K562 (cell line): ENCODE measurements around the gene NENF. TPM values are rescaled to one million over a fixed set of nuclear protein-coding genes. Genes with fewer than 3 reads are reported as not detected.

ENCODE experiments used
- ADNP ChIP-seq: fragments of 200-800 bp; sonication (Bioruptor generic); IDR thresholded peaks from 2 replicates; pipeline ENCODE4 v1.6.1; 2016; ENCODE audit warnings: missing genetic modification characterization, missing compliant biosample characterization
- IFI16 ChIP-seq: fragments of 250-450 bp; sonication (Bioruptor Pico); IDR thresholded peaks from 2 replicates; pipeline ENCODE4 v2.1.2; 2022; ENCODE audit warnings: mild to moderate bottlenecking, inconsistent platforms
- KLF6 ChIP-seq: fragments of 250-450 bp; sonication (Bioruptor Pico); IDR thresholded peaks from 2 replicates; pipeline ENCODE4 v1.4.0; 2020; ENCODE audit warnings: mild to moderate bottlenecking, moderate library complexity, borderline replicate concordance
- MXD1 ChIP-seq: fragments of 250-450 bp; sonication (Bioruptor Pico); IDR thresholded peaks from 2 replicates; pipeline ENCODE4 v1.8.0; 2021; ENCODE audit warnings: borderline replicate concordance, mild to moderate bottlenecking, moderate library complexity; ENCODE audit not compliant: poor library complexity, severe bottlenecking
- NFE2 ChIP-seq: IDR thresholded peaks from 2 replicates; pipeline ENCODE4 v1.6.1; 2014; ENCODE audit warnings: antibody characterized with exemption, low read depth
- POLR2A ChIP-seq: fragments of 450-650 bp; conservative IDR thresholded peaks from 2 replicates; pipeline ENCODE4 v1.6.1; 2016
- RBM22 ChIP-seq: fragments of 200-400 bp; formaldehyde crosslinking; IDR thresholded peaks from 2 replicates; pipeline ENCODE4 v1.6.1; 2018; ENCODE audit warnings: low read length, low read depth; ENCODE audit not compliant: poor library complexity, severe bottlenecking
- REST ChIP-seq, 2 experiments: fragments of 450-650 bp; formaldehyde crosslinking in 1 of 2; IDR thresholded peaks; 2 replicates each; pipeline versions ENCODE4 v1.4.0 to v1.6.1; 2014 to 2020; ENCODE audit warnings: mild to moderate bottlenecking in 2 of 2, borderline replicate concordance in 1 of 2, low read depth in 1 of 2
- SMAD1 ChIP-seq: fragments of 150-350 bp; IDR thresholded peaks from 2 replicates; pipeline ENCODE4 v1.6.1; 2014; ENCODE audit warnings: low read length, low read depth; ENCODE audit not compliant: partially characterized antibody
- STAG1 ChIP-seq: sonication (generic); formaldehyde crosslinking; IDR thresholded peaks from 2 replicates; pipeline ENCODE4 v1.5.0; 2020; ENCODE audit warnings: missing genetic modification reagents, borderline replicate concordance
- TFAP4 ChIP-seq: sonication (generic); formaldehyde crosslinking; IDR thresholded peaks from 2 replicates; pipeline ENCODE4 v1.8.0; 2022; ENCODE audit warnings: missing genetic modification reagents, mild to moderate bottlenecking, moderate library complexity, borderline replicate concordance
- TSHZ1 ChIP-seq: fragments of 250-450 bp; sonication (Bioruptor Pico); IDR thresholded peaks from 2 replicates; pipeline ENCODE4 v1.4.0; 2020; ENCODE audit warnings: mild to moderate bottlenecking, moderate library complexity
- ZBTB8A ChIP-seq: fragments of 450-650 bp; IDR thresholded peaks from 2 replicates; pipeline ENCODE4 v1.6.1; 2018; ENCODE audit warnings: mild to moderate bottlenecking, moderate library complexity; ENCODE audit not compliant: partially characterized antibody
- ZNF146 ChIP-seq: IDR thresholded peaks from one replicate; pipeline ENCODE4 v1.6.1; 2018; ENCODE audit warnings: missing compliant biosample characterization; ENCODE audit not compliant: unreplicated experiment
- ZNF224 ChIP-seq: sonication (generic); formaldehyde crosslinking; IDR thresholded peaks from 2 replicates; pipeline ENCODE4 v1.8.0; 2022; ENCODE audit warnings: mild to moderate bottlenecking, missing genetic modification reagents
- polyA plus RNA-seq, 8 experiments: library from polyadenylated mRNA; depleted of rRNA in 4 of 8; stranded (reverse) in 5 of 8; unstranded in 3 of 8; fragments of >200 nt; fragmentation: Nextera tagmentation in 2 of 8; fragmentation: Illumina TruSeq in 1 of 8; extraction: Ambion mirVana in 2 of 8; extraction: Trizol in 1 of 8; gene quantifications; 2 replicates each; pipeline versions ENCODE4 v1.2.1 to v1.2.3, GENCODE V29; 2011 to 2014; ENCODE audit warnings: inconsistent platforms in 1 of 8, missing spikeins in 1 of 8
- total RNA-seq, 7 experiments: library from RNA; depleted of rRNA in 6 of 7; stranded (reverse); fragments of >200 nt in 6 of 7; fragmentation: Illumina TruSeq in 2 of 7; extraction: Trizol in 2 of 7; gene quantifications; 2 replicates each; pipeline versions ENCODE4 v1.2.1 to v1.2.3, GENCODE V29; 2011 to 2021; ENCODE audit warnings: low replicate concordance in 1 of 7

NENF gene
- total and polyA plus RNA-seq, 9 of the 15 experiments (the other 6 are each of a cell fraction or from before 2014, with no cell fraction given), result 6.1 to 100 (median 72.8) TPM

- TF ChIP-seq TSHZ1 (no peak), ZBTB8A (no peak), RBM22 (no peak), ZNF224 (CRISPR knock-in tag) (no peak), ZNF146 (CRISPR knock-in tag) (no peak), SMAD1 (no peak), IFI16 (no peak), NFE2 (no peak), ADNP (tag) (0 out of 2 replicates have a peak, but pooled peaks have one; percentile 28), MXD1 (no peak), POLR2A (no peak), KLF6 (CRISPR knock-in tag) (no peak), REST (IDR thresholded peaks at IDR 0.05; ENCODE audit: borderline replicate concordance) (no peak; the same call in 1 of the 2 replicates), REST (CRISPR knock-in tag; IDR thresholded peaks at IDR 0.05; ENCODE audit: low read depth) (no peak), TFAP4 (no peak), STAG1 (CRISPR knock-in tag) (no peak)
These were observed 6.1 kb downstream of the NENF start (continued) for GRCh38 chr1:212438831-212439237.
